Ramos (cell line): Measurements from ENCODE around the gene TBC1D14.

Experiments
- in situ Hi-C: fragments of 300-500 bp; cut with MboI; formaldehyde crosslinking; loops from one replicate; pipeline ENCODE4 v1.14.3; 2022; ENCODE audit warnings: low sequenced_read_pairs; ENCODE audit not compliant: unreplicated experiment

TBC1D14 gene

GRCh38 chr4:7030856-7031255 lies 121.2 kb downstream of the TBC1D14 start:
- in situ Hi-C loops, result no loop called here

DNA sequence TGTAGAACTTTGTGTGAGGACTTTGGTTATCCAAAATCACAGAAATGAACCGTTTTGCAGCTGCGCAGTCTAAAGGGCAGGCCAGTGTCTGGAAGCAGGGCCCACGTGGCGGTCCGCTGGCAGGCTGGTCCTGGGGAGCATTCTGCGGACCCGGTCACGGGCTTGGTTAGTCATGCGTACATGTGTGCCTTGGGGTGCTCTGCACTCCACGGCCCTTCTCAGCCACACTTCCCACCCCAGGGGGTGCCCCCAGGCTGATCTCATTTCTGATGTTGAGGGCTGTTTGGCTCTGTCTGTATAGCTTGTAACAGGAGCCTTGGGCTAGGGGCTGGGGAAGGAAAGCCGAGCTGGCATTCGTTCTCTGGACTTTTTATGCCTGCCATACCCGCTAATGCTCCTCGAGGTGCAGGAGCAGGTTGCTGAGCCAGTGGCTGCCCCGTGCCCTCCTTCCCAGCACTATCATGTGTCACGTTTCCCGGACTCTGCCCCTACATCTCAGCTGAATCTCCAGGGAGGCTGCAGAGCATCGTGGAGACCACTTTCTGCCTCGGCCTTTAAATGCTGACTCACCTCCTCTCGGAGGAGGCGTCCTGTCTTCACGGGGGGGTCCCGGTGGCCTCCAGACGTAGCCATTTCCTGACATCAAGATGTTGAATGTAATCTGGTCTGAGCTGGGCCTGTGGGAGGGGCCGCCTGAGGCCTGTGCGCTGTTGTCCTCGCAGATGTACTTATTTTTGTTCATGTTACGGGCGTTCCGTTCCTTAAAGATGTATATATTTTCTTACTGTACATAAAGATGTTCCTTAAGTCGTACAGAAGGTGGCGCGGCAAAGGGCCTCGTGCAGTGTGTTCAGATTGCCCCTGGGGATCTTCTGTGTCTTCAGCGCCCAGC lies 122.2 kb downstream of the TBC1D14 start:
- in situ Hi-C loops, result no loop called here

- in situ Hi-C loops, result no loop called here
Measured at GRCh38 chr4:7032596-7032995, 123.0 kb downstream of the TBC1D14 start.

DNA sequence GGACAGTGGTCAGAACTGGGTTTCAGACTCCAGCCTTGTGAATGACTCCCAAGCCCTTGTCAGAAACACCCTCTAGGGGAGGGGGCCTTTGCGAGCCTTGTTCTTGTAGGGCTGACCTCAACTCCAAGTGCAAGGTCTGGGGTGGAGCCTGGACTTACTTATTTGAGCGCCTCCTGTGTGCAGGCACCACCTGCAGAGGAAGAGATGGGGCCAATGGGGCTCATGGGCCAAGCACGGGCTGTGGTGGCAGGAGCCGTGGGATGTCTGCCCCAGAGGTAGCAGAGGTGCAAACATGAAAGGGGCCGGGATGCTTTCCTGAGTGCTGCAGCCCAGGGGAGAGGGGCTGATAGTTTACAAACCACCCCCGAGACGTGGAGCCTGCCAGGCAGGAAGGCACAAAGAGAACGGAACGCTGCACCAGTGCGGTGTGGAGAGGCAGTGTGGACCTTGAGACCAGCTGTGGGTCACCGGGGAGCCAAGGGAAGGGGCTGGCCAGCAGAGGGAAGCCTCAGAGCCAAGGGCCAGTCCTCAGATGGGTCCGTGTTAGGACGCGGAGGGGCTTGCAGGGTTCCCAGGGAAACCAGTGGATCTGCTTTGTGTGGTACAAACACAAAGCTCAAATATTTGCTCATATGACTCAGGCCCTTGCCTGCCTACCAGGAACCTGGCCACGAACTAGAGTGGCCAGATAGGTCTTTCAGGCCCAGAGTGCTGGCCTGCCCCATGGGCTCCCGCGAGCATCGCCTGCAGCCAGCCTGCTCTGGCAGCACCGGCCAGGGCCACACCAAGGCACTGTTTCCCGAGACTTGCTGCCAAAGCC lies 124.8 kb downstream of the TBC1D14 start:
- in situ Hi-C loops, result no loop called here

- in situ Hi-C loops, result no loop called here
Measured at GRCh38 chr4:7037425-7037824, 127.8 kb downstream of the TBC1D14 start.

DNA sequence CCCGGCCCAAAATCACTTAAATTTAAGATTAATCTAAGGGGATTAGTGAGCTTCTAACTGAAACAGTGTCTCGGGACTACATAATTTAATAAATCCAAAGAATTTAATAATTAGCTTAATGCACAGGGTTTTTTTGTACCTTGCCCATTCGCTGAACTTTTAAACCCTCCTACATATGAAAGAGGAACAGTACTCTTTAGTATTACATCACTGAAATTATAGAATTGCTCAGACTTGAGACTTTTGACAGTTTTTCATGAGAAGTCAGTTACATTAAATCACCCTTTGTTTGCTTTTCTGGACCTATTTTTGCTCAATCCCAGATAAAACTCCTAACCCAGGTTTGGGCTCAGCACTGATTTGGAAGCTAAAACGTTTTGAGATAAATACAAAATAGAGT lies 131.1 kb downstream of the TBC1D14 start:
- in situ Hi-C loops, result no loop called here

GRCh38 chr4:7041246-7041645 lies 131.6 kb downstream of the TBC1D14 start:
- in situ Hi-C loops, result no loop called here

GRCh38 chr4:7041801-7042502 lies 132.3 kb downstream of the TBC1D14 start:
- in situ Hi-C loops, result no loop called here

- in situ Hi-C loops, result no loop called here
Measured at GRCh38 chr4:7042503-7043283, 133.1 kb downstream of the TBC1D14 start.

DNA sequence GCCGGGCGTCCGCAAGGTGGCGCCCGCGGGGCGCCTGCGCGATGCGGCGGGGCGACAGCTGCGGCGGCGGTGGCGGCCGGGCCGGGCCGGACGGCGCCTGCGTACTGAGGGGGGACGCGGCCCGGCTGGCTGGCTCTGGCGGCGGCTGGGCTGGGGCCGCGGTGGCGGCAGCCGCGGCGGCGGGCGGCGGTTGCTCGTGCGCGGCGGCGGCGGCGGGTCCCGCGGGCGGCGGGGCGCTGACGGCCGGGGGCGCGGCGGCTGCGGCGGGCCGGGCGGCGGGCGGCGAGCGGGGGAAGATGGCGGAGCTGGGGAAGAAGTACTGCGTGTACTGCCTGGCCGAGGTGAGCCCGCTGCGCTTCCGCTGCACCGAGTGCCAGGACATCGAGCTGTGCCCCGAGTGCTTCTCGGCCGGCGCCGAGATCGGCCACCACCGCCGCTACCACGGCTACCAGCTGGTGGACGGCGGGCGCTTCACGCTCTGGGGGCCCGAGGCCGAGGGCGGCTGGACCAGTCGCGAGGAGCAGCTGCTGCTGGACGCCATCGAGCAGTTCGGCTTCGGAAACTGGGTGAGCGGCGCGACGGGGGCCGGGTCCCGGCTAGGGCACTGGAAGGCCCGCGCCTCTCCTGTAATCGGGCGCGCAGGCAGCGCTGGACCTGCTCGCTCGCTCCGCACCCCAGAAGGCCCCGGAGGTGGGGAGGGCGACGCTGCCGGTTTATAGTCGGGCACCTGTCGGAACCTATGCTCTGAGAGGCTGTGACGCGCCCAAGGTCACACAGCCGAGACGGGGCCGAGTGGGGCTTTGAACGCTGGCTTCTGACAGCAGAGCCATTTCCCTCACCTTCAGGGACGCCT lies 133.9 kb downstream of the TBC1D14 start, which contains the start of gene TADA2B:
Gene TADA2B, plus strand, starts transcription at position 89 of the 853 bp plus-strand sequence. Its CDS starts 208 bp downstream, at position 297.
- in situ Hi-C loops, result no loop called here

DNA sequence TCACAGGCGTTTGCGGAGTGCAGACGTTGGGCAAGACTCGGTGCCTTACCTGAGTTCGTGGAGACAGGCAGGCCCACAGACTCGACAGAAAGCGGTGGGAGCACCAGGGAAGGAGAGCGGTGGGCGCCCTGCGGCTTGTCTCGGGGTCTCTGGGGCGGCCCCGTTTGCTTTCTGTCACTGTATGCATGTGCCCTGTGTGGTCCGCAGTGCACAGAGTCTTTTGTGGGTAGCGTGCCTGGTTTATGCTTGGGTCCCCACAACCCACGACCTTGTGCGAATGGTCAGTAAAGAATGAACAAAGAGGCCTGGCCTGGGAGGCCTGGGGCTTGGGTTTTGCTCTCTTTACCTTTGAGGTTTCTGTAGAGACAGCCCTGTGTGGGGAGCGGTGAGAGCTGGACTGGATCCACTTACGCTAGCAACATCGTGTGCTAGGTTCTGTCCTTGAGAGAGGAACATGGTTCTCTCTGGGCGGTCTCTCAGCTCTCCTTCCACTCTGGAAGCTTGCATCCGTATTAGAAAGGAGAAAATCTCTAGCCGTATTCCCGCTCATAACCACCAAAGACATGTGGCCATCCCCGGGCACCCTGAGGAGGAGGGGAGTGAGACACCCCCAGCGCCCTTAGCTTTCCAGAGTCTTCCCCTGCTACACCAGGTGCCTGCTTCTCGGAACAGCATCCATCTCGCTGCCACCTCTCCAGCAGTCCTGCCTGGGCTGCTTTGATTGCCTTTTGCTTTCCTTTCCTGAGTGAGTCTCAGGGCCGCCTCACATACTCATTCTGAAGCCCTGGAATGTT lies 134.7 kb downstream of the TBC1D14 start:
- in situ Hi-C loops, result no loop called here

DNA sequence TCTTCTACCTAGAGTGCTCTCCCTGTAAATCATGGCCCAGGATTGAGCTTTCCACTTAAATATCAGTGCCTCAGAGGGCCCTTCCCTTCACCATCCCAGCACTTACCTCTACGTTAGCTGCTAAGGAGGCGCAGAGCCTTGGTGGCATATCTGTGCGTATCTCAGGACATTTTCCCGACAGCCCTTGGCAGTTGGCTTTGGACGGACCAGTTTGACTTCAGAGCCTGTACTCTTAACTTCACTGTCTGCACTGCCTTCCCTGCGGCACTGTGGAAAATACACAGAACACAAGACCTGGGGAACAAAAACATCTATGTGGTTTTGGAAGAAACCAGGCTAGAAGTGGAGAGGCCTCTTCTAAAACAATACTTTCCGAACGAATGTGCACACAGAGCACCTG lies 135.9 kb downstream of the TBC1D14 start:
- in situ Hi-C loops, result no loop called here

GRCh38 chr4:7045961-7046921 lies 136.6 kb downstream of the TBC1D14 start:
- in situ Hi-C loops, result no loop called here

- in situ Hi-C loops, result no loop called here
Measured at GRCh38 chr4:7046971-7047370, 137.3 kb downstream of the TBC1D14 start.

DNA sequence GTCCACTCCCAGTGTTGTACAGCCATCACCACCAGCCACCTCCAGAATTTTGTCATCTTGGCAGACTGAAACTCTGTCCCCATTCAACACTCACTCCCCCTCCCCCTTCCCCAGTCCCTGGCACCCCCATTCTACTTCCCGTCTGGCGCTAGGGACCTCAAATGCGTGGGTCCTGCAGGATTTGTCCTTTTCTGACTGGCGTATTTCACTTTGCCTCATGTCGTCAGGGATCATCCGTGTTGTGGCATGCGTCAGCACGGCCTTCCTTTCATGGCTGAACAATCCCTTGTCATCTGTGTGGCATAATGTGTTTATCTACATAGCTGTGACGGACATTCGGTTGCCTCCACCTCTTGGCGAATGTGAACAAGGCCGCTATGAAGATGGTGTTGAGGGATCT lies 139.0 kb downstream of the TBC1D14 start:
- in situ Hi-C loops, result no loop called here

DNA sequence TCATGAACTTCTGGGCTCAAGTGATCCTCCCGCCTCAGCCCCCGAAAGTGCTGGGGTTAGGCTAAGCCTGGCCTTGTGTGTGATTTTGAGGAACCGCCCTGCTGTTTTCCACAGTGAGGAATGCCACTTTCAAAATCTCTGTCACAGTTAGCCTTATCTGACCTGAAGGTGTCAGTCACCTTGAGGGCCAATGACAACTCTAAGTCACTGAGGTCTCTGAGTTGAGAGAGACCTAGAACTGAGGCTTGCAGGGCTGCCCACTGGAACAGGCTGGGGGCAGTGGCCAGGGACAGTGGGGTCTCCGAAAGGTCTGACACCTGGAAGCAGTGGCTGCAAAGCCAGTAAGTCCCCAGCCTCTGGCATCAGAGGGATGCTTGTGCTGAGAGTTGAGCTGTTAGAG lies 139.7 kb downstream of the TBC1D14 start:
- in situ Hi-C loops, result no loop called here

GRCh38 chr4:7049739-7050138 lies 140.1 kb downstream of the TBC1D14 start:
- in situ Hi-C loops, result no loop called here
